ENCODE results near the gene SAMD11.

The SAMD11 gene

GRCh38 chr1:980137-980571, 56.4 kb downstream of the SAMD11 start:
- TF ChIP-seq RAD21 (IDR thresholded peaks at IDR 0.05; ENCODE audit: low read depth) (no peak), USF1 (IDR thresholded peaks at IDR 0.05) (no peak), TEAD4 (IDR thresholded peaks at IDR 0.05) (no peak), MAX (IDR thresholded peaks at IDR 0.05) (no peak), EGR1 (IDR thresholded peaks at IDR 0.05) (no peak), YY1 (IDR thresholded peaks at IDR 0.05; ENCODE audit: low read depth) (no peak), CEBPB (IDR thresholded peaks at IDR 0.05) (no peak), TAF1 (IDR thresholded peaks at IDR 0.05; ENCODE audit: low read depth) (no peak), EP300 (IDR thresholded peaks at IDR 0.05; ENCODE audit: borderline replicate concordance) (no peak), NFIC (IDR thresholded peaks at IDR 0.05) (no peak), TCF12 (IDR thresholded peaks at IDR 0.05; ENCODE audit: low read depth) (no peak), REST (IDR thresholded peaks at IDR 0.05; ENCODE audit: low read depth) (no peak), FOXM1 (IDR thresholded peaks at IDR 0.05; ENCODE audit: borderline replicate concordance, low read depth) (no peak), CREB1 (IDR thresholded peaks at IDR 0.05; ENCODE audit: low read depth) (no peak), ZBTB7A (IDR thresholded peaks at IDR 0.05; ENCODE audit: low read depth) (no peak)

GRCh38 chr1:980602-981395, 57.1 kb downstream of the SAMD11 start:
- no peak for TF ChIP-seq ZBTB7A (IDR thresholded peaks at IDR 0.05; ENCODE audit: low read depth)

- TF ChIP-seq NFIC (IDR thresholded peaks at IDR 0.05), result peak; percentile 56
- TF ChIP-seq CEBPB (IDR thresholded peaks at IDR 0.05), result no peak
- TF ChIP-seq ZBTB7A (IDR thresholded peaks at IDR 0.05; ENCODE audit: low read depth), result 0 out of 2 replicates have a peak, but pooled peaks have one; percentile 13
- TF ChIP-seq TCF12 (IDR thresholded peaks at IDR 0.05; ENCODE audit: low read depth), result 0 out of 2 replicates have a peak, but pooled peaks have one; percentile 26
Measured at GRCh38 chr1:981491-981954, 57.8 kb downstream of the SAMD11 start.

- TF ChIP-seq NFIC (IDR thresholded peaks at IDR 0.05) (peak; percentile 34; the same call in 1 of the 2 replicates), REST (IDR thresholded peaks at IDR 0.05; ENCODE audit: low read depth) (no peak), TCF12 (IDR thresholded peaks at IDR 0.05; ENCODE audit: low read depth) (no peak), RAD21 (IDR thresholded peaks at IDR 0.05; ENCODE audit: low read depth) (no peak), TAF1 (IDR thresholded peaks at IDR 0.05; ENCODE audit: low read depth) (no peak), ZBTB7A (IDR thresholded peaks at IDR 0.05; ENCODE audit: low read depth) (no peak), EGR1 (IDR thresholded peaks at IDR 0.05) (no peak), USF1 (IDR thresholded peaks at IDR 0.05) (no peak), CREB1 (IDR thresholded peaks at IDR 0.05; ENCODE audit: low read depth) (no peak), EP300 (IDR thresholded peaks at IDR 0.05; ENCODE audit: borderline replicate concordance) (no peak), TEAD4 (IDR thresholded peaks at IDR 0.05) (0 out of 2 replicates have a peak, but pooled peaks have one; percentile 40), MAX (IDR thresholded peaks at IDR 0.05) (no peak), FOXM1 (IDR thresholded peaks at IDR 0.05; ENCODE audit: borderline replicate concordance, low read depth) (no peak)
Measured at GRCh38 chr1:981955-982558, 58.3 kb downstream of the SAMD11 start, which contains the start of gene PERM1. TSS of gene PERM1 (minus strand) at chr1:982093. CDS start at chr1:981029, 1,064 bp downstream.

GRCh38 chr1:982765-983436, 59.2 kb downstream of the SAMD11 start:
- TF ChIP-seq MAX (IDR thresholded peaks at IDR 0.05) (no peak), TEAD4 (IDR thresholded peaks at IDR 0.05) (no peak), CEBPB (IDR thresholded peaks at IDR 0.05) (no peak), RAD21 (IDR thresholded peaks at IDR 0.05; ENCODE audit: low read depth) (no peak), TAF1 (IDR thresholded peaks at IDR 0.05; ENCODE audit: low read depth) (no peak), USF1 (IDR thresholded peaks at IDR 0.05) (no peak), EGR1 (IDR thresholded peaks at IDR 0.05) (no peak), YY1 (IDR thresholded peaks at IDR 0.05; ENCODE audit: low read depth) (no peak), NFIC (IDR thresholded peaks at IDR 0.05) (no peak), TCF12 (IDR thresholded peaks at IDR 0.05; ENCODE audit: low read depth) (no peak), EP300 (IDR thresholded peaks at IDR 0.05; ENCODE audit: borderline replicate concordance) (no peak), ZBTB7A (IDR thresholded peaks at IDR 0.05; ENCODE audit: low read depth) (no peak), REST (IDR thresholded peaks at IDR 0.05; ENCODE audit: low read depth) (no peak), FOXM1 (IDR thresholded peaks at IDR 0.05; ENCODE audit: borderline replicate concordance, low read depth) (no peak), CREB1 (IDR thresholded peaks at IDR 0.05; ENCODE audit: low read depth) (no peak)
